Upper lobe of left lung (tissue), 6 donors: Measurements from ENCODE around the gene DIO3. TPM values are rescaled to one million over a fixed set of nuclear protein-coding genes. Genes with fewer than 3 reads are reported as not detected.

ENCODE experiments used
- ATAC-seq, 2 donors: fragments of 200-7000 bp; cut with Tn5 transposase; one replicate each; pipeline ENCODE4 v1.9.1; 2022; ENCODE audit warnings: mild to moderate bottlenecking in 2 of 2, moderate library complexity in 2 of 2; ENCODE audit not compliant: low FRiP score in 2 of 2
- DNase-seq, 2 donors: peaks; one replicate each; pipeline ENCODE4 v3.0.0-alpha.2; 2019 to 2020
- H3K27ac ChIP-seq, 4 donors: fragments of 200-600 bp; sonication (generic); one replicate each; pipeline ENCODE4 v1.5.1; 2016 to 2019
- H3K27me3 ChIP-seq, 4 donors: fragments of 200-600 bp; sonication (generic); one replicate each; pipeline ENCODE4 v1.5.1; 2017 to 2019
- H3K36me3 ChIP-seq, 4 donors: fragments of 200-600 bp; sonication (generic); one replicate each; pipeline ENCODE4 v1.5.1; 2016 to 2019
- H3K4me1 ChIP-seq, 4 donors: fragments of 200-600 bp; sonication (generic); one replicate each; pipeline ENCODE4 v1.5.1; 2018 to 2019
- H3K4me3 ChIP-seq, 4 donors: fragments of 200-600 bp; sonication (generic); one replicate each; pipeline ENCODE4 v1.5.1; 2017 to 2019; ENCODE audit warnings: mild to moderate bottlenecking in 2 of 4, moderate library complexity in 1 of 4
- H3K9me3 ChIP-seq, 4 donors: fragments of 200-600 bp; sonication (generic); one replicate each; pipeline ENCODE4 v1.5.1; 2018 to 2019
- EP300 ChIP-seq, 4 donors: sonication (generic); formaldehyde crosslinking; IDR thresholded peaks; one replicate each; pipeline ENCODE4 v1.5.1; 2017; ENCODE audit warnings: antibody characterized with exemption in 4 of 4, control low read depth in 2 of 4
- POLR2A ChIP-seq, 4 donors: fragments of 450-650 bp; IDR thresholded peaks; one replicate each; pipeline ENCODE4 v1.5.1; 2016 to 2017; ENCODE audit warnings: antibody characterized with exemption in 4 of 4, mild to moderate bottlenecking in 2 of 4
- POLR2AphosphoS5 ChIP-seq, 2 donors: sonication (generic); formaldehyde crosslinking; IDR thresholded peaks; one replicate each; pipeline ENCODE4 v1.5.1; 2017; ENCODE audit warnings: antibody characterized with exemption in 2 of 2
- WGBS, 2 donors: methylation state at CpG; one replicate each; pipeline ENCODE4 v1.1.5; 2017 to 2018; 5-methylcytosine and 5-hydroxymethylcytosine counted together
- total RNA-seq, 6 donors: library from RNA; depleted of rRNA in 4 of 6; stranded (reverse); fragments of >200 nt in 4 of 6; gene quantifications; one replicate each; pipeline versions ENCODE4 v1.1.0 to v1.2.1, GENCODE V29; 2016 to 2021
- TF ChIP-seq, protein P1 (sequence below), 6 experiments: fragments of 450-650 bp in 4 of 6; fragments of 200-600 bp in 2 of 6; sonication (generic) in 2 of 6; IDR thresholded peaks; one replicate each; pipeline ENCODE4 v1.5.1; 2016 to 2019; ENCODE audit warnings: antibody characterized with exemption in 6 of 6
- donor health status: DM: no; HTN: no; CAD: no; lungs with moderate emphysema.
- donor health status: DM: no; HTN: yes; CAD: no; lungs with severe emphysema.

The DIO3 gene
- total RNA-seq, 6 donors from 2014 or later = 0.30 to 3.6 (median 1.9) TPM

DNA sequence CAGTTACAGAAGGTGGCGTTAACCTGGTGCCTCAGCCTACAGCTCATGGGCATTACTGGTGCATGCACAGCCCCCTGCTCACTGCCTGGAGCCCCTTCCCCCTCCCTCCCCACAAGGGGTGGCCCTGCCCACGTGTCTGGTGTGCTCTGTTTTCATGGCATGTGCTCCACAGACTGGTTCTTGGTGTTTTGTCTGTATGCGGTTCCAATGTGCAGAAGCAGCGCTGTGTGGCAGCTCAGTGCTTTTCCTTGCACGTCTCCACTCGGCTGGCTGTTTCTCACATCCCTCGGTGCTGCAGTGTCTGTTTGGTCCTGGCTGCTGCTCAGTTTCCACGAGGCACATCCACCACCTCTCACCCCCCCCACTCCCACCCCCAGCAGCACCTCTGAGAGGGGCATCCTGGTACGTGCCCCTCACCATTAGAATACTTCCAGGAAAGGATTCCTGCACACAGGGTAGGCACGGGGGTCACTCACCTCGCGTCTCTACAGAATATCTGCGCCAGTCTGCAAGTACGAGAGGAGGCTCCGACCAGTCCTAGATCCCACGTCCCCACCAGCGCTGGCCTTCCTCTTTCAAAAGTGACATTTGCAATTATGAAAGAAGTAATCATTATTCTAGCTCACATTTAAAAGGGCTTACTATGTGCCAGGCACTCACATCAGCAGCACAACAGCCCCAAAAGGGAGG, 27.1 kb downstream of the DIO3 start:
- Histone ChIP-seq H3K27me3 (no peaks in the 10 kb centered on the region), H3K4me1 (no peaks in the 10 kb centered on the region), H3K9me3 (no peaks in the 10 kb centered on the region), H3K27ac (no peak overlapping the region), H3K4me3 (no peak overlapping the region), H3K36me3 (no peaks in the 10 kb centered on the region)
- DNase-seq (no peak), ATAC-seq (no peak)
- WGBS, 2 donors = 70 to 83% methylated on average over 11 to 17 of the region's 17 CpGs
- TF ChIP-seq EP300 (IDR thresholded peaks at IDR 0.05) = no peak
- TF ChIP-seq POLR2A (IDR thresholded peaks at IDR 0.05) = no peak
- TF ChIP-seq POLR2AphosphoS5 (IDR thresholded peaks at IDR 0.05) = no peak

DNA sequence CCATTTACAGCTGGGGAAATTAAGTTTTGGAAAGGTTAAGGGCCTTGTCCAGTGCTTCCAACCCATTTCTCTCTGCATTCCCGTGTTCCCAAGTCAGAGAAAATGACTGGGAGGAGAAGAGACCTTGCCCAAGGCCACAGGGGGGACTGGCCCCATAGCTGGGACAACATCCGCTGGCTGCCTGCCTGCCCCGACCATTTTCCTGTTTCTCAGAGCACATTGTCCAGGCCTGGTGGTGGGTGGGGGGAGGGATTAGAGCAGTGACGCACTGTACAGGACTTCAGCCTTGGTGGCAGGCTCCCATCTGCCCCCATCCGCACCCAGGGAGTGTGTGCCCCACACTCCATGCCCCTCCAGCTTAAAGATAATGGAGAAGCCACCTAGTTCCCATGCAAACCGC, 27.7 kb downstream of the DIO3 start:
- ATAC-seq = no peak
- H3K4me1 ChIP-seq = no peaks in the 10 kb centered on the region
- 72 to 74% methylated on average over 2 to 6 of the region's 6 CpGs for WGBS, 2 donors
- DNase-seq = no peak
- no peak overlapping the region for H3K27ac ChIP-seq
- H3K27me3 ChIP-seq = no peaks in the 10 kb centered on the region
- TF ChIP-seq EP300 (IDR thresholded peaks at IDR 0.05) (no peak), POLR2A (IDR thresholded peaks at IDR 0.05) (no peak), POLR2AphosphoS5 (IDR thresholded peaks at IDR 0.05) (no peak)
- TF ChIP-seq, protein P1, sequence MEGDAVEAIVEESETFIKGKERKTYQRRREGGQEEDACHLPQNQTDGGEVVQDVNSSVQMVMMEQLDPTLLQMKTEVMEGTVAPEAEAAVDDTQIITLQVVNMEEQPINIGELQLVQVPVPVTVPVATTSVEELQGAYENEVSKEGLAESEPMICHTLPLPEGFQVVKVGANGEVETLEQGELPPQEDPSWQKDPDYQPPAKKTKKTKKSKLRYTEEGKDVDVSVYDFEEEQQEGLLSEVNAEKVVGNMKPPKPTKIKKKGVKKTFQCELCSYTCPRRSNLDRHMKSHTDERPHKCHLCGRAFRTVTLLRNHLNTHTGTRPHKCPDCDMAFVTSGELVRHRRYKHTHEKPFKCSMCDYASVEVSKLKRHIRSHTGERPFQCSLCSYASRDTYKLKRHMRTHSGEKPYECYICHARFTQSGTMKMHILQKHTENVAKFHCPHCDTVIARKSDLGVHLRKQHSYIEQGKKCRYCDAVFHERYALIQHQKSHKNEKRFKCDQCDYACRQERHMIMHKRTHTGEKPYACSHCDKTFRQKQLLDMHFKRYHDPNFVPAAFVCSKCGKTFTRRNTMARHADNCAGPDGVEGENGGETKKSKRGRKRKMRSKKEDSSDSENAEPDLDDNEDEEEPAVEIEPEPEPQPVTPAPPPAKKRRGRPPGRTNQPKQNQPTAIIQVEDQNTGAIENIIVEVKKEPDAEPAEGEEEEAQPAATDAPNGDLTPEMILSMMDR (IDR thresholded peaks at IDR 0.05) = no peak
- no peaks in the 10 kb centered on the region for H3K36me3 ChIP-seq
- no peaks in the 10 kb centered on the region for H3K9me3 ChIP-seq
- H3K4me3 ChIP-seq = no peak overlapping the region

DNA sequence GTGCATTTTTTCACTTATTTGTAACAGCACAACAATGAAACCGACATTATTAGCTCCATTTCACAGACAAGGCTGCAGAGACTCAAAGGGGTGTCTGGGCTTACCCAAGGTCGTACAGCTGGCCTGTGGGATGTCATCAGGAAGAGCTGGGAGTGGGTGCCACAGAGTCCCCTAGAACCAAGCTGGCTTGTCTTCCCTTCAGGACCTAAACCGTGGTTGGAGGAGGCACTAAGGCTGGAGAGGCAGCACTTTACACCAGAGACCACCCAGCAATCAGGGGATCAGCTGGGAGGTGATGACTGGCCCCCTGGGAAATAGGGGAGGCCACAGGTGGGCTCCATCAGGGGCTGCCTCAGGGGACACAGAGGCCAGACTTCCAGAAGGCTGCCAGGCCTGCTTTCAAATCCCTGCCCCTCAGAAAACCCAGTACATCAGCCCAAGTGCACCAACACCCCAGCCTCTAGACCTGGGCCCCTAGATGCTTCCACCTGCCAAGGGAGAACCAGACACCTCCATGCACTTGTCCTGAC, 28.3 kb downstream of the DIO3 start:
- Histone ChIP-seq H3K36me3 (no peaks in the 10 kb centered on the region), H3K4me3 (no peak overlapping the region), H3K27me3 (no peaks in the 10 kb centered on the region), H3K9me3 (no peaks in the 10 kb centered on the region), H3K4me1 (no peaks in the 10 kb centered on the region), H3K27ac (no peak overlapping the region)
- ATAC-seq = no peak
- no peak for TF ChIP-seq POLR2A (IDR thresholded peaks at IDR 0.05)
- TF ChIP-seq EP300 (IDR thresholded peaks at IDR 0.05) = no peak
- TF ChIP-seq, protein P1 (IDR thresholded peaks at IDR 0.05) = no peak
- WGBS, 2 donors = 69 to 70% methylated on average over 3 of the region's 3 CpGs
- DNase-seq = no peak

DNA sequence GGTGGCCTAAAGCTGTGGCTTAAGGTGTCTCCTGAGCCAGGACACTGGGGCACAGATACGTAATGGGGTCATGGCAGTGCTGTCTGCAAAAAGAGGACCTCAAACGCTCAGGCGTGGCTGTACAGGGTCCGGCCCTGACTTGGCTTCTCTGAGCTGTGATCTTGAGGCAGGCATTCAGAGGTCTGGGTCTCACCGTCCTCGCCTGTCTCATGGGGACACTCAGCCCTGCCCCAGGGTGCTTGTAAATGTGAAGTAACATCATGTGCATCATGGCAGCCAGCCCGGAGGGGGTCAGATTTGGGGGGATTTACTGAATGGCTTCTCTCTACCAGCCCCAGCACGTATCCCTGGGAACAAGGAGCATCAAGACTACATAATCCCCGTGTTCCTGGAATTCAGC, 28.8 kb downstream of the DIO3 start:
- no peaks in the 10 kb centered on the region for H3K36me3 ChIP-seq
- H3K4me1 ChIP-seq = no peaks in the 10 kb centered on the region
- TF ChIP-seq EP300 (IDR thresholded peaks at IDR 0.05) (no peak), POLR2AphosphoS5 (IDR thresholded peaks at IDR 0.05) (no peak), POLR2A (IDR thresholded peaks at IDR 0.05) (no peak)
- TF ChIP-seq, protein P1 (IDR thresholded peaks at IDR 0.05) = no peak
- 92 to 100% methylated on average over 1 to 9 of the region's 9 CpGs for WGBS, 2 donors
- DNase-seq (no peak), ATAC-seq (no peak)
- no peak overlapping the region for H3K27ac ChIP-seq
- no peak overlapping the region for H3K4me3 ChIP-seq
- H3K27me3 ChIP-seq = no peaks in the 10 kb centered on the region
- H3K9me3 ChIP-seq = no peaks in the 10 kb centered on the region

DNA sequence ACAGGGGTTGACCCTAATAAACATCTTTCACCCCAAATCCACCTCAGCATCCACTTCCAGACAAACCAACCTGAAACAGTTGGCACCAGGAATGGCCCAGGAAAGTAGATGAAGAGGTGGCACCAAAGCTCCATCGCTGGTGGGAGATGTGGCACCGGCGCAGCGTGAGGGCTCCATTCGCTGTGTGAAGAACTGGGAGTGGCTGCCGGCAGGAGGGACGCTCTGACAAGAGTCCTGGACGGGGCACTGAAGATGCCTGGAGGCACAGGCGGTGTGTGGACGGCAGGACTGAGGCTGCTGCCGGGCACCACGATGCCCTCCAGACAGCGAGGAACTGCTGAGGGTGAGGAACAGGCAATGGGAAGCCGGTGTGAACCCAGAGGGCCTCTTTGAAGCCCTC, 29.3 kb downstream of the DIO3 start:
- Histone ChIP-seq H3K9me3 (no peaks in the 10 kb centered on the region), H3K4me3 (no peak overlapping the region), H3K4me1 (no peaks in the 10 kb centered on the region), H3K27me3 (no peaks in the 10 kb centered on the region), H3K36me3 (no peaks in the 10 kb centered on the region), H3K27ac (no peak overlapping the region)
- no peak for TF ChIP-seq POLR2A (IDR thresholded peaks at IDR 0.05)
- no peak for TF ChIP-seq EP300 (IDR thresholded peaks at IDR 0.05)
- no peak for TF ChIP-seq POLR2AphosphoS5 (IDR thresholded peaks at IDR 0.05)
- TF ChIP-seq, protein P1 (IDR thresholded peaks at IDR 0.05) = no peak
- 91 to 93% methylated on average over 14 of the region's 14 CpGs for WGBS, 2 donors
- DNase-seq (no peak), ATAC-seq (no peak)
